HG02938 (cell line): Measurements from ENCODE around the gene STOML2.

Source experiments
- ATAC-seq: cut with Tn5 transposase; IDR thresholded peaks from one replicate; pipeline ENCODE4 v1.9.1; 2021; ENCODE audit warnings: mild to moderate bottlenecking, moderate library complexity; ENCODE audit not compliant: unreplicated experiment

STOML2 gene

DNA sequence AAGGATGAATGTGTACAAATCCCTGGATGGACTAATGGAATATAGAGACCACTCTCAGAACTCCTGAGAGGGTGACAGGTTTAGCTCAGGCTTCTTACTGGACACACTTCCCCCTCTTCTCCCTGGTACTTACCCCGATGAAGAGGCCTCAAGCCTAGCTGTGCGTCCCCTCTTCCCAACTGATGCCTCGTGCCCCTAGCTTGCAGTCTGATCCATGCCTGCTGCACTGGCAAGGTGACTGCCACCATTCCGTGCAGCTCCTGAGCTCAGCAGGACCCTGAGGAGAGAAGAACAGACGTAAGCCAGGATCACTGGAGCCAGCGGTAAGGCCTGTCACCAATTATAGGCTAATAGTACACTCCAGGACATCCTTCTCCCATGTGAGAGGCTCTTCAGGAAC lies 5.5 kb upstream of the STOML2 start:
- ATAC-seq = no peak

GRCh38 chr9:35107297-35108290 lies 4.7 kb upstream of the STOML2 start:
- no peak for ATAC-seq

DNA sequence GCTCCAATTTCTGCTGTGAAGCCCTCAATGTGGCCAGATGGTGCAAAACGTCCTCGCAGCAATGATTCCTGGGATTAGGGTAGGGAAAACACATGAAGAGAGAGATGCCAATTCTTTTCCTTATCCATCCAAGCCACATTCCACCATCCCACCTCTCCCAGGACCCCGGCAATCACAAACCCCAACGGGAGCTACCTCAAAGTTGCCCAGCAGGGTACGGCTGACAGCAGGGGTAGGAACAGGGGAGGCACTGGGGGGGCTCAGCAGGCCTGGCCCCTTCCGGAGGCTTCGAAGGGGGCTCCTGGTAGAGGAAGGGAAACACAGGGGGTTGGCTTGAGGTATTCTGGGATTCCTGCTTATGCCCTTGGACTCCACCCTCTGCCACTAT lies 3.4 kb upstream of the STOML2 start:
- no peak for ATAC-seq

DNA sequence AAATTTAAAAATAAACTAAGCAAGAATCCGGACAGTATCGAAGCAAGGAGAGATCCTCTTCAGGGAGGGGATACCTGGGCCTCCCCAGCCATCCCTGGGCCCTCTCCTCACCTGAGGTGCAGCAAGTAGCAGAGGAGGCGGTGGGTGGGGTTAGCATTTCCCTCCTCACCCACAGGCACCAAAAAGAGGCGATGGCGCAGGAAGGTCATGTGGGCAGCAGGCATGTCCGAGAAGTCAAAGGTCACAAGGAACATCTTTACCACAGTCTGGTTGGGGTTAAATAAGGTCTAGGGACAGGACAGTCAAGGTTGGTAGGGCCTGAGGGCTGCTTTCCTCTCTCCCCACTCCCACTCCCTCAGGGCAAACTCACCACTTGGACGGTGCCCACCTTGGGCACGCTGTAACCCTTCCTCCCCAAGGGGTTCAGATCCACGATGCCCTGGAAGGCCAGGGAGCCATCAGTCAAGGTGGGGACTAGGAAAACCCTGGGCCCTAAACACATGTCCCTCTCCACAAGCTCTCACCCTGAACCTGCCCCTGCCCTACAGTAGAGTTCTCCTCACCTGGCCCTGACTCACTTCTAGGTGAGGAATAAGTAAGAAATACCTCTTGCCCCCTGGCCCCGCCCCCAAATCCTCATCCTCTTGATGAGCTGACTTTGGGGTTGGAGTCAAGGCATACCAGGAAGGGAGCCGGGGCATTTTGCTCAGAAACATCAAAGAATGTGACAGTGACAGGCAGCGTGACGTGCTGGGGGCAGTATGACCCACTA lies 2.8 kb upstream of the STOML2 start:
- ATAC-seq = no peak

GRCh38 chr9:35105126-35105525 lies 2.2 kb upstream of the STOML2 start:
- ATAC-seq = no peak

- ATAC-seq = no peak
Observed at GRCh38 chr9:35104586-35104985, 1.7 kb upstream of the STOML2 start.

DNA sequence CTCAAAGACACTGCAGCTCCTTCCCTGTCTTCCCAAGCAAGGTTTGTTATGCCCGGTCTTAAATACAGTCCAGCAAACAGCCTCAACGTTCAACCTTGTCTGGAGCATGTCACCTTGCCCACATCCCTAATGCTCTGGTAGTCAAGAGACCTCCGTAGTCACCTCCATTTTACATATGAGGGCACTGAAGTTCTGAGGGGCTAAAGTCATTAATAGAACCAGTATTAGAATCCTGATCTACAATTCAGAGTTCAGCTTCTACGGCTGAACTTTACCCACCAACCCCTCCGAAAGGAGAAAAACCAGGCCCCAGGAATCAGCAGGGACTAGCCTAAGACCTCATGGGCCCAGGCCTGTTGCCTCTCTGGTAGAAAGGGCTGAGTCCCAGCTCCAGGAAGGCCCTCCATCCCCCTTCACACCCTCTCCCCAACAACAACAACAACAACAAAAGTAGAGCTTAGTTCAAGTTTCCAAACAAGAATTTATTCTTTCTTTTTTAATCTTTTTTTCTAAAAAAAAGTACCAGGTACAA lies 795 bp upstream of the STOML2 start:
- ATAC-seq = no peak

- peak; percentile 24 for ATAC-seq
Observed at GRCh38 chr9:35102465-35102768, 514 bp downstream of the STOML2 start.

GRCh38 chr9:35097573-35097972 lies 5.4 kb downstream of the STOML2 start:
- no peak for ATAC-seq

GRCh38 chr9:35096035-35096849 lies 6.7 kb downstream of the STOML2 start, which contains the start of gene PIGO:
Gene PIGO, minus strand, starts transcription at chr9:35096591. Its CDS starts 1,026 bp downstream, at chr9:35095565.
- peak; percentile 82 for ATAC-seq

- ATAC-seq = no peak
Observed at GRCh38 chr9:35091536-35091935, 11.4 kb downstream of the STOML2 start.

DNA sequence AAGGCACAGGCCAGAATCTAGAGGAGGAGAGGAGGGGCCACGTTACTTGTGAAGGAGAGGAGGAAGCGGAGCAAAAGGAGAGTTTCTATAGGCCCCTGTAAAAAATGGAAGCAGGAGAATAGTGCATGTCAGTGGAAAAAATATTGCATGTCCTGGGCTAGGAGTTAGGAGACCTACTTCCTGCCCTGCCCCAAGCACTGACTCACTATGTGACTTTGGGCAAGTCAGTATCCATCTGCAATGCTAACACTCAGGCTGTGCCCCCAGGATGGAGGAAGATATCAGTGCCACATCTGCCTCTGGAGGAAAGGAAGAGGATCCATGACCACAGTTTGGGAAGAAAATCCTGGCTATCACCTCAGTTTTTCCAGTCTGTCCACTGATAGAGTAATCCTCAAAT lies 13.5 kb downstream of the STOML2 start:
- ATAC-seq = no peak

GRCh38 chr9:35085078-35085477 lies 17.9 kb downstream of the STOML2 start:
- ATAC-seq = no peak

GRCh38 chr9:35079426-35080341 lies 23.2 kb downstream of the STOML2 start, which contains the start of gene FANCG:
Gene FANCG, minus strand, starts transcription at chr9:35079942. Its CDS starts 418 bp downstream, at chr9:35079524.
- ATAC-seq = peak; percentile 78

- ATAC-seq = no peak
Observed at GRCh38 chr9:35079041-35079425, 23.9 kb downstream of the STOML2 start.

DNA sequence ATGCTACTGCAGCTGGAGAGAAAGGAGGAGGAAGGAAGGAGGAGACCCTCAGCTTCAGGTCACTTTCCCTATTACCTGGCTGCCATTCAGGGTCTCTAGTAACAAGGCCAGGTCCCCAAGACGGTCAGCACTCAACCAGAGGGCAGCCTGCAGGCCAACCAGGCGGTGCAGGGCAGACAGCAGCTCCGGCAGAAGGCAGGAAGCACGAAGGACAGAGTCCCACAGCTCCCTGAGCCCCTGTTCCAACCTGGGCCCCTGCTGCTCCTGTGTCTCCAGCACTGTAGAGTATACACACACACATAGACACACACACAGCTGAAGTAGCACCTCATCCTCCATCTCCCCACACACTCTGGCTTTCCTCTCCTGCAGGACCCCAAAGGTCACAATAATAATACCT lies 24.9 kb downstream of the STOML2 start:
- ATAC-seq = no peak

DNA sequence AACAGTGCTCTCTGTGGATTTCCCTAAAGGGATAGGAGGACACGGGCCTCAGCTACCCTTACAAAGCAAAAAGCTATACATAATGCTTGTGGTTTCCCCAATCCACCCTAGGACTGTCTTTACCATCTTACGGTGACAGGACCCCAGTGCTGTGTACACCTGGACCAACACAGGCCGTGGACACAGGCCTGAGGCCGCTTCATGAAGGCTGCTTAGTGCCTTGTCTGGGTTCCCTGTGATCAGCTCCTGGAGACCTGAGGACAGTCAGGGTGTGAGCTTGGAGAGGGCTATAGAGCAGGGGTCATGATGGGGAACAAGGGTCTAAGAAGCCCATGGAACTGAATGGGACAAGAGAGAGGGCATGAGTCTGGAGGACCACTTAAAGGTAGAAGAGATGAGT lies 26.1 kb downstream of the STOML2 start:
- no peak for ATAC-seq

DNA sequence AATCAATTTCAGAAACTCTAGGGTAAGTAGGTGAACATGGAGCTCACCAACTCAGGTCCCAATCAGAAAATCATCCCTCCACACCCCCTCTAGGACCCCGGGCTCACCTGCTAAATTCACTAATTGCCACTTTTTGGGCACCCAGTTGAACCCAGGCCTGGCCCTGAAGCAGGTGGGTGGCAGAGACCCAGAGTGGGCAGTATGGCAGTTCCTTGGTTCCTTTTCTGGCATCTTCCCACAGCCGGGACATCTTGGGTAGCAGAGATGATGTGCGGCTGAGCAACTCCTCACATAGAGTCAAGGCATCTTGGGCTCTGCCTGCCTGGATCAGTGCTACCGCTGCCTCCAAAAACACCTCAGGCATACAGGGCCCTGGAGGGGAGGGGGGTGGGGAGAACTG lies 27.6 kb downstream of the STOML2 start:
- no peak for ATAC-seq

DNA sequence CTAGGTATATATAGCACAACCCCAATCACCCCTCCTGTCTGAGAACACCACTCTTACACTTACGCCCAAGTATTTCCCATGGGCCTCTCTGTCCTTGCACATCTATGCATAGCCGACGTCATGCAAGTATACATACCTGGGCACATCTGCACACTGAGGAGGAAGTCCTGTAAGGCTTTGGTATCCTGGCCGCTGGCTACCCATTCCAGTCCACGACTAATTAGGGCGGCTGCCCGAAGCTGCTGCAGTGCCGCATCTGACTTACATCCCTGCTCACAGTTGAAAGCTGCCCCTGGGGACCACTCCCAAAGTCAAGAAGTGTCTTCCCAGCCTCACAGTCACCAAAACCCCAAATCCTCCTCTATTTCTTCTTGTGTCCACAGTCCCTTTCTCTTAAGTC lies 28.1 kb downstream of the STOML2 start:
- no peak for ATAC-seq

- no peak for ATAC-seq
Observed at GRCh38 chr9:35074141-35074540, 28.8 kb downstream of the STOML2 start.
